GM21576 (cell line): ENCODE measurements around the gene RBM20.

ENCODE experiments used
- ATAC-seq: cut with Tn5 transposase; IDR thresholded peaks from one replicate; pipeline ENCODE4 v1.9.1; 2021; ENCODE audit warnings: mild to moderate bottlenecking, moderate library complexity; ENCODE audit not compliant: unreplicated experiment

RBM20 gene

DNA sequence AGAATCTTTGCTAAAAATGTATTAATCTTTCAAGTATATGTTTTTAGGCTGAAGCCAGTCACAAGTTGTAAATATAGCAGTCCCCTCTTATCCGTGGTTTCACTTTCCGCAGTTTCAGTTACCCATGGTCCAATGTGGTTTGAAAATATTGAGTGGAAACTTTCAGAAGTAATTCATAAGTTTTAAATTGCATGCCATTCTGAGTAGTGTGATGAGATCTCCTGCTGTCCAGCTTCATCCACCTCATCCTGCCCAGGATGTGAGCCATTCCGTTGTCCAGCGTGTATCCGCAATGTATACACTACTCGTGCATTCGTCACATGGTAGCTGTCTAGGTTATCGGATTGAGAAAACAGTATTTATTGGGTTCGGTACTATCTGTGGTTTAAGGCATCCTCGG, 239.8 kb downstream of the RBM20 start:
- no peak for ATAC-seq

DNA sequence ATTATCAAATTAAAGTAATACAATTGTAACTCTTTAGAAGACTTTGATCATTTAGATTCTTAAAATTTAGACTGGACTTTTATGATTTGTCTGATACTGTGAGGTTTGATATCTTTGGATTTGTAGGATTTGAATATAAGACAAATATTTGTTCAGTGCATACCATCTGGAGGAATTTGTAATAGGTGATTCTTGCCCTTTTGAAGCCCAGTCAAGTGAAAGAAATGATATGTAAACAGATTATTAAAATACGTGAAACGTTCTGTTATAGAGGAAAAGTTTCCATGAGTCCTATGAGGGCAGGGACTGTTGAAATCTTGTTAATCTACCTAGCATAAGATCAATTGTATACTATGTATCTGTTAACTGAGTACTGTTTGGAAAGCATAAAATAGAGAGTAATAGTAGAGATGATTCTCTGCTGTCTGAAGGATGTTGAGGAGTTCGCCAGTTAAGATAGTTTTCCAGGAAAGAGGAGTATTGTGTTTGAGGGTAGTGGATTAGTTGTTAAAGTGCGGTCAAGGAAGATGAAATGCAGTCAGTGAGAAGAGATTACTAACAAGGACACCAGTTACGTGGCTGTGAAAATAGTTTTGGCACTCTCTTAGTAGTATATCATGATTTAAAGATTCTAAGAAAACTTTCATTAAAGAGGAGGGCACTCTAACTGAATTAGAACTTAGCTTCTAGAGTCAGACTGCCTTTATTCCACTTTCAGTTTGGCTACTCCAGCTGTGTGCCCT, 242.0 kb downstream of the RBM20 start:
- ATAC-seq = no peak

DNA sequence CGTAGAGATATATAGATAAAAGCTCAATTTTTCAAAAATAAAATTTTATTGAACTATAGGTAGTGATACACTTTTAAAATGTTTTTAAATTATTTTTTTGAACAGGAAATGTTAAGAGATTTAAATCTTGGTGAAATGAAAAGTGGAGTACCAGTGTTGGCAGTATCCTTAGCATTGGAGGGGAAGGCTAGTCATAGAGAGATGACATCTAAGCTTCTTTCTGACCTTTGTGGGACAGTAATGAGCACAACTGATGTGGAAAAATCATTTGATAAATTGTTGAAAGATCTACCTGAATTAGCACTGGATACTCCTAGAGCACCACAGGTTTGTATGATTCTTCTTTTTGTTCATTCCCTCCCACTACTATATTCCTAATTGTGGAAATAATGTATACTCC, 243.4 kb downstream of the RBM20 start:
- no peak for ATAC-seq
